LoVo (cell line): ENCODE data around the gene RSPO3.

Experiments
- DNase-seq: peaks from one replicate; pipeline ENCODE4 v3.0.0-alpha.2; 2016; ENCODE audit warnings: low spot score

Gene RSPO3

DNA sequence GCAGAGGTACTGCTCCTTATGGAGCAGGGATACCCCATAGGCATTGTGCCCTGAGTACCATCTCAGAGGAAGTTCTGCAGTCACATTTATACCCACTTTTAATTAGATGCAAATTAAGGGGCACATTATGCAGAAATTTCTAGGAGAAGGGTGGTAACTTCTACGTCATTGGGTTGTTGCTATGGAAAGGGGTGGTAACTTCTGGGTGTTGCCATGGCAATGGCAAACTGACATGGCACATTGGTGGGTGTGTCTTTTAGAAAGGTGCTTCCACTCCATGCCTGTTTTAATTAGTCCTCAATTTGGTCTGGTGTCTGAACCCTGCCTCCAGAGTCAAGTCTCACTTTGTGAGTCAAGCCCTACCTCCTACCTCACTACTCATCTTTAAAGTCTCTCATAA, 42.0 kb downstream of the RSPO3 start:
- DNase-seq = no peak

DNA sequence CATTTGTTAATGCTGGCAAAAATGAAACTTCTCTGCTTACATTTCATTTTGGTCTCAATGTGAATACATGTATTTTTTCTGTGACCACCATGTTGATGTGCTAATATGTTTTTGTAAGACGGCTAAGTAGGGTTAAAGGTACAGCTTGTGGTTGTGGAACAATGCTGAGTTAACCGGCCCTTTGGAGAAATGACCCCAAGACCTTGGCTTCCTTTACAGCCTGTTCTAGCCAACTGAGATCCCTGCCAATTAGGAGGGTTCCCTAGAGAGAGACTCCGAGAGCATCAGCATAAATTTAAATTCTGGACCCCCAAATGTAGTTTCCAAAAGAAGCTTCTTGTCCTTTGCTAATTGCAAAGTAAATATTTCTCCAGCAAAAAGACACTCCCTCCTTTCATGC, 44.4 kb downstream of the RSPO3 start:
- DNase-seq = no peak

DNA sequence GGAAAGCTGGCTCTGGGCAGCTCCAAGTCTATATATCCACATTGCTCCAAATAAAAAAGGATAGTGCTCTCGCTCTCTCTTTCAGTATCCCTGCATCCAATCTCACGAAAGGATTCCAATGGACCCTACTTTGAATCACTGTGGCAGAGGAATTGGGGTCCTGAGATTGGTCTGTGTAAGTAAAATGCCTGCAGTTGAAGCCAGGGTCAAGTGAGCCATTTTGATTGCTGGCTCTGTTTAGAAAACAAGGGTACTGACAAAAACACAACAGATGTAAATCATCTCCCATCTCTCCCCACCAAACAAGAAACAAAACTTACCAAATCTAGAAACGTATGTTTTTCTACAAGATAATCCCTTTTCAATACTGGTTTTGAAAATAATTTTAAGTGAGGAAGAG, 45.6 kb downstream of the RSPO3 start:
- no peak for DNase-seq

GRCh38 chr6:127164565-127164964, 46.1 kb downstream of the RSPO3 start:
- DNase-seq = no peak

DNA sequence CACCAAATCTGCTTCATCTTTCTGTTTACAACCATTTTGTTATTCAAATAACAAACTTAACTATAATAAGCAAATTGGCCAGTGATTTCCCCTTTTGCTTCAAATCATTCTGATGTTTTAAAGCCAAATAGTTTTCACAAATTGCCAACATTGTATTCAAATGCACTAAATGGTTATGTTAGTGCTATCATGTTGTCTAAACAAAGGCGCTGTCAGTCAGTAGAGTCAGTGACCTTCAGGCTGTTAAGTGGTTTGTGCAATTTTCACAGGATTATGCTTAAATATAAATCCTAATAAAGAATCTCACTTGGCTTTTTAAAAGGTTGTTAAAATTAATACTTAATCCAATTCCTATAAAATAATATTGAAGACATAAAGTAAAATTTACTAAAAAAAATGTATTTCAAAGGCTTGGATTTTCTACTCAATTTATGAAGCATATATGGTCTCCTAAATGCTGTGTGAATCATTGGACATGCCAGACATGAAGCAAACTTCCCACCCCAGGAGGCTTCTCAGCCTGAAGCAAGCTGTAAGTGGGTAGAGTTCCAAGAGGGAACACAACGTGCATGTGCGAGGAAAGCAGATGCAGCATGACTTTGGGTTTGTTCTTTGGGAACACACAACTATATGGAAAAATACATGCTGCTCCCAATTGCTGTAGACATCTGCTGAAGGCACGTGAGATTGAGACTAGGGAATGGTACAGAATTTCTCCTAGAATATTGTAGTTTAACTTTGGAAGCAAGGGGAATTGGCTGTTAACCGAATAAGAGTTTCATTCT, 54.9 kb downstream of the RSPO3 start:
- DNase-seq = no peak

DNA sequence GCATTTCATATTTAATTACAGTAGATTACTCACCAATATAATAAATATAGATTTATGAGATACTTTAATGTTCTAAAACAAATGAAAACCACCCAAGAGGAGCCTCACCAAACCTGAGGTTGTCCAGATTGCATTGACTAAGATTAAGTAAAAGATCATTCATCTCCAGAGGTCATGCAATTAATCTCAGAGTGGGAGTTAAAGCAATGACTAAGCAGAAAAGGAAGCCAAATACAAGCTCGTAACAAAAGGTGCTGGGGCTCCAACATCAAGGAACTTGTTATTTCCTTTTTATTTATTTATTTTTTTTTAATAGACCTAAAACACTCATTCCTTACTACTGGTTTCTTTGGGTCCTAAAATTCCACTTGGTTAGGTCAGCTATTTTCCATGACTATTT, 57.7 kb downstream of the RSPO3 start:
- DNase-seq = no peak

- no peak for DNase-seq
Observed at GRCh38 chr6:127177030-127177922, 58.8 kb downstream of the RSPO3 start.

DNA sequence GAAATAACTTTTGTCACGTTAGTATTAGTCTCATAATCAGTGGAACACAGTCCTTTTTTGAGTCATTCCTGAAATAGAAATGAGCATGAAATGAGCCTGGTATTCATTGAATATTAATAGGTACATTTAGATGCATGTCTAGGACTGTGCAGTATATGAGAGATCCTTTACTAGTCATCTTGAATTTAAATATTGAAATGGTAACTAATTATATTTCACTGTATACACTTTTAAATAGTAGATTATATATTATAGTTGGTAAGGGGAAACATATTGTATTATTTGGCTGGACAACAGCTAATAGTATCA, 59.4 kb downstream of the RSPO3 start:
- DNase-seq = no peak

- DNase-seq = no peak
Observed at GRCh38 chr6:127178746-127179145, 60.3 kb downstream of the RSPO3 start.

DNA sequence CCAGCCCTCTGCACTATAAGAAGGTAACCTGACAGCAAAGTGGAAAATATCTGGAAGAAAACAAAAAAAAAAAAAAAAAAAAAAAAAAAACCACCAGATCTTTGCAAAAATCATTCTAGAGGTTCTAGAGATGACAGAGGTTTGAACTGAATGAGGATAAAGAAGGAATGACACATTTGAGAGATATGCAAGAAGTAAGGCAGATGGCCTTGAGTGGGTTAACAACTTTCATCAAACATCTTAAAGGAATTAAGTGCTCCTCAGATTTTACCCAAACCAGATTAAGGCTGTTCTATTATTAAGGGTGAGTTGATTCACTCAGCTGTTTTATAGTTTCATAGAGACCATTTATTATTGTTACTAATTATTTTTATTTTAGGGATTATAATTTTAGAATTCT, 62.0 kb downstream of the RSPO3 start:
- no peak for DNase-seq

DNA sequence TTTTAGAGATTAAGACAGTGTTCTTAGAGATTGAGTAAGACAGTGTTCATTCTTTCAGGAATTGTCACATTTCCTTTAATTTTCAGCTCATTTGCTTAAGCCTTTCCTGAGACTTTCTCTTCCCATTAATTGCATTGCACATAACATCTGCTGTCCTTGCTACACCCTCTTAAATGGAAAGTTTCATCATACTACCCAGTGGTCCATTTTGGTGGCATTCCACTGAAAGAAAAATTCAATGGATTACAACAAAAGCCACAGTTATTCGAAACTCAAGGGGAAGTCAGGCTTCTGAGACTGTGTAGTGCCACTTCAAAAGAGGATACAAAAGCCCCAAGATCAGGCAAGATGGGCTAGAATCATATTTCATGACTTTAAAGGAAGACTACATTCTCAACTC, 64.0 kb downstream of the RSPO3 start:
- DNase-seq = no peak

GRCh38 chr6:127185437-127185995, 67.0 kb downstream of the RSPO3 start:
- no peak for DNase-seq

DNA sequence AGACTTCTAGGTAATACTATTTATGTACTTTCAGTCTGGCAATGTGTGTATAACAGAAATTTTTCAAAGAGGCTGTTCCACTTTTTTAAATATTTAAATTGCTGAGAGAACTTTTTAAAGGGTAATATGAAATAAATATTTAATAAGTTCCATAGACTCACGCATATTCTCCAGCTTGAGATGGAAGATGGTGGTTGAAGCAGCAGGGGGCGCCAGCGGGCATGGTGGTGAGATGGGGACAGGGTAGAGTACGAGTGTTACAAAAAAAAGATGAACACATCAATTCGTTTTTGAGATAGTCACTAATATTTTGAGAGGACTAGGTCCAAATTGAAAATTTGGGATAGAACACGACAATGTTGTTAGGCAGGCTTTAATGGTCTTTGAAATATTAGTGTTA, 68.4 kb downstream of the RSPO3 start:
- peak; percentile 8 for DNase-seq

- DNase-seq = no peak
Observed at GRCh38 chr6:127188744-127189143, 70.3 kb downstream of the RSPO3 start.

DNA sequence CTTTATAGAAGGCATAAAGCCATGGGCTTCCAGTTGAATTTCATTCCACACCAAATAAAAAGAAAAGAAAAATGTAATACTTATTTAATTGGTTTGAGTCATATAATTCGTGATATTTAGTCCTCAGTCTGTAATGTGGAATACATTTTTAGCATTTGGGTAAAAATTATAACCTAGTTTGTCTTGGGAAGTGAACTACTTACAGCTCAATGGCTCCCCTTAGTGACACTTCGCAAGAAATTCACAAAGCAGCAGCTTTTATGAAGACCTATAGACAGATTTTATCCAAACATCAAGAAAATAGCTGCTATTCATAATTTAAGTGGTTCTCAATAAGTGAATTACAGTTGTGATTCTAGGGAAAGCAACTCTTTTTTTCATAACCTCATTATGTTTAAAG, 72.1 kb downstream of the RSPO3 start:
- peak; percentile 7 for DNase-seq

- DNase-seq = no peak
Observed at GRCh38 chr6:127191716-127192115, 73.2 kb downstream of the RSPO3 start.

GRCh38 chr6:127192911-127193541, 74.6 kb downstream of the RSPO3 start:
- DNase-seq = no peak

GRCh38 chr6:127195833-127196232, 77.4 kb downstream of the RSPO3 start:
- DNase-seq = no peak

- no peak for DNase-seq
Observed at GRCh38 chr6:127198549-127198948, 80.1 kb downstream of the RSPO3 start.

DNA sequence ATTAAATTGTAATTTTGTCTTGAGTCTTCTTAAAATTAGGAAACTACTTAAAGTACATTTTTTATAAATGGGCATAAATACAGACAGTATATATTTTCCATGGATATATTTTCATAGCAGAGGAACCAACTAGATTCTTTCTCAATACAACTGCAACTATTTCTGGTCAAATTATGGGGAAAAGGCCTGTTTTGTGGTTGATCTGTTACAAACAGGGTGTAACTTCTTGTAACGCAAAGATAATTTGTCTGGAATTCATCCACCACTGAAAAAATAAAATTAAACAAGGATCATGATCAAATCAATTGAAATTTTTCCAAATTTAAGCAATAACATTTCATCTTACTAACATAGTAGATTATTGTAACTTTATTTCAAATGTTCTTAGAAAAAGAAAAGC, 81.0 kb downstream of the RSPO3 start:
- no peak for DNase-seq

DNA sequence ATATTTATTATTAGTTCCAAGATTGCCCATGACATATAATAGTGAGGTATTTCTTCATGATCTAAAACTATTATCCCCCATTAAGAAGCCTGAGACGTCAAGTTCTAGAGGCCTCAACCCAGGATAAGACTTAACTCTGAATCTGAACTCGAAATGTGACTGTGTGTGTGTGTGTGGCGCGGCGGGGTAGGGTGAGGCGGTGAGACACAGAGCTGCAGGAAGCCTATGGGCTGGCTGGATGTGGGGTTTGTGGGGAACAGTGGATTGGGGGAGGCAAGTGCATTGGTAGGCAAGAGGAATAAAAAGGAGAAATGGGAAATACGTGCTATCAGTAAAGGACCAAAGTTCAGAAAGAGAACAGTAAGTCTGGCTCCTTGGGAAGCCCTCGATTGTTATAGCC, 81.6 kb downstream of the RSPO3 start:
- no peak for DNase-seq

GRCh38 chr6:127201321-127201720, 82.8 kb downstream of the RSPO3 start:
- DNase-seq = no peak

- DNase-seq = no peak
Observed at GRCh38 chr6:127202676-127203075, 84.2 kb downstream of the RSPO3 start.
